HG03025 (cell line): ENCODE results near the gene TRIM9.
"Not testable (repeated sequence)": the region's sequence is repeated elsewhere in the genome, so short reads cannot be mapped to it uniquely, and the experiment has no call there.

Experiments used
- ATAC-seq: cut with Tn5 transposase; IDR thresholded peaks from one replicate; pipeline ENCODE4 v1.9.1; 2021; ENCODE audit warnings: mild to moderate bottlenecking, moderate library complexity; ENCODE audit not compliant: unreplicated experiment, low FRiP score

Gene TRIM9

GRCh38 chr14:50970886-50971781 lies 123.8 kb downstream of the TRIM9 start:
- ATAC-seq: no peak

DNA sequence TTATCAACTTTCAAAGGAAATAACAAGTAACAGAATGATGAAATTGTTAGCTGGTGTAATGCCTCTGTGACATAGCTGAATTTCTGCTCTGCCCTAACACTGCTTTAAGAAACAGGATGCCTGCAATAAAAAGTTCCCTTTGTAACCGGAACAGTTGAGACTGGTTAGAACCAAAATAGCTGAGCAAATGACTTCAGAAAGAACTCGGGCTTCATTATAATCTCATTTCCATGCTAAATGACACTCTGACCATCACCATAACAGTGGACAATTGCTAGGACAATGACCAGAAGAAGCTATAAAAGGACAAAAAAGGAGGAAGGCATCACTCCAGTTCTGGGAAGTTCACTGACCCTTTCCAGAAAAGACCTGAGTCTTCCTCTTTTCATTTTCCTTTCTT lies 127.1 kb downstream of the TRIM9 start:
- no peak for ATAC-seq

- ATAC-seq: no peak
Observed at GRCh38 chr14:50967103-50967502, 127.8 kb downstream of the TRIM9 start.

DNA sequence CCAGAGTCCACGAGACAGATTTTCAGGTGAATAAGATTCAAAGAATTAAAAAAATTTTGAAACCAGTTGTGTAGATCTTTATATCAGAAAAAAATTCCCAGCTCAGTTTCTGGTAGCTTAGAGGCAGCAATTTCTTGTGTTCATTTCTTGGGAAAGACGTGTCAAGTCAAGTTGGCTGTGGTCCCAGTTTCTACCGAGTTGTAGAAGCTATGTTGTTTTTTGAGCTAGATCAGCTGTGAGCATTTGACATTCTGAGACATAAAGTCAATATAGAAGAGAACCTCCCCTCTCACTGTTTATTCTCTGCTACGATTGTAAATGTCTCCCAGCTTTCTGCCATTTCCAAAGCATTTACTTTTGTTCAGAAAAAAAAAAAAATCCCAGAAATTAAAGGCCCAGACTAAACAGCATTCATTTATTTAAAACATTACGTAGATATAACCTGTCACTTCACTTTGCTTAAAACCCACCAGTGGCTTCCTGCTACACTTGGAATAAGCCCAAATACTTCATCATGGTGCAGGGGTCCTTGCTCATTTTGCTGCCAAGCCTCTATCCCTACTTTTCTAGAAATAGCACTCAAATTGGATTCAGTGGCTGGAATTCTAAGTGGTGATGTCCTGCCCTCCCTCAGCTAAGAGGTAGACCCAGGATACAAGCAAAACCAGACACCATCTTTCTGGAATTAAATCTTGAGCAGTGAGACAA lies 130.1 kb downstream of the TRIM9 start:
- no peak for ATAC-seq

GRCh38 chr14:50963919-50964318 lies 131.0 kb downstream of the TRIM9 start:
- no peak for ATAC-seq

GRCh38 chr14:50961605-50962221 lies 133.2 kb downstream of the TRIM9 start:
- ATAC-seq: no peak

DNA sequence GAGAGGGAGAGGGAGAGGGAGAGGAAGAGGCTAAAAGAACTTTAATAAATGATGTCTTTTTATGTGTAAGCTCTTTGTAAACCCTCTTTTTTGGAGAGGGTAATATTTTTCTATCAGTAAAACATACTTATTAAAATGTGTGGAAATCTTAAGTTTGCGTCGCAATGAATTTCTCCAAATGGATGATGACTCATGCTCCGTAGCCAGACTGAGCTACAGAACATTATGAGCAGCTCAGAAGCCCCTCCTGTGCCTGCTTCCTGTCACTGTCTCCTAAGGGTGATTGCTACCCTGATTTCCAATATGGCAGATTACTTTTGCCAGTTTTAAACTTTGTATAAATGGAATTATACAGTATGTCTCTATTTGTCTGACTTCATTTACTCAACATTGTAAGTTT lies 137.6 kb downstream of the TRIM9 start:
- ATAC-seq: no peak

- not testable (repeated sequence) for ATAC-seq
Observed at GRCh38 chr14:50956421-50956820, 138.5 kb downstream of the TRIM9 start.

DNA sequence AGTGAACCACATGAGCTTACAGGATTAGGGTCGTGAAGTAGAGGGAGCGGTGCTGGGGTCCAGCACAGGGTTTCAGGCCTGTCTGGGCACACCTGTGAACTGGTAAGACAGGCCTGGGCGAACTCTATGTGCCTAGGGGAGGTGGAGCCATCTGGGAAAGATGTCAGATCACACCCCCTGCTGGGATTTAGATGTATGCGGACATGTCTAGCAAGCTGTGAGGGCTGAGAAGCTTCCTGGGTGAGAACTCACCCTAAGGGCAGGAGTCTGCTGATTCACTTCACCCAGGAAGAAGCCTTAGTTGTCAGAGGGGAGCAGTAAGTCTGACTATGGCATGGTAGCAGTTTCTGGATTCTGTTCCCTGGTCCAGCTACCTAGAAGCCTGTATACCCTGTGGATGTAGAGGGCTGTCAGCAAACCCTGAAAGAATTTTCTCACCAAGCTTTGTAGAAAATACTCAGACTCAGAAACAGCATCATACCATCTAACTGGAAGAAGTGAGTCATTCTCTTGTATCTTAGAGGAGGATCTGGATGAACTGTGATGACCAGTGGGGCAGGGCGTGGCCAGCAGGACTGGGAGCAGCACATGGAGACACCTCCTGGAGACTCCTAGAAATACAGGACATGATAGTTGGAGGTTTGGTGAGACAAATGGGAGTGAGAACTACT lies 139.4 kb downstream of the TRIM9 start:
- no peak for ATAC-seq

DNA sequence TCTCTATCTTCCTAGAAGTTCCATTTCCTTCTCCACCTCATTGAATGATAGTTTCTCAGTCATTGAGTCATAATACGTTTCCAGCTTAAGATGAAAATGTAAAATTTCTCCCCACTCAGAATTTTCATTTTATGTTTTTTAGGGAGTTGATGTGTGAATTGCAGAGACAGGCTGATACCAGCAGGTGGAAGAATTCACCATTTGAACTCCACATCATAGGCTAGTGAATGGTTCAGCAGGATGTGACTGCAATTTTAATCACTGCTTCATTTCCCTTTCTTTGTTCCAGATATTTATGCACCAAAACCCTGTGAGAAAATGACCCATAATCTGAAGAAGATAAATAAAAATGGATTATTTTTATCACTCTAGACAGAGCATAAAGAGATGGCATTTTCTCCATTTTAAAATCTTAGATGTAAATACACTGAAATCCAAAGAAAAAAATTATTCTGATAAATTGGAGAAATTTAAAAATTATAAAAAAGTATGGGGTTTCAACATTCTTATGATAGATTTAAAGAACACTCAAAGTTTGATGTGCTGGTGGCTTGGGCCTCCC lies 140.0 kb downstream of the TRIM9 start:
- ATAC-seq: no peak

GRCh38 chr14:50953502-50953901 lies 141.4 kb downstream of the TRIM9 start:
- ATAC-seq: no peak

GRCh38 chr14:50951032-50951431 lies 143.9 kb downstream of the TRIM9 start:
- ATAC-seq: no peak

GRCh38 chr14:50948205-50948604 lies 146.7 kb downstream of the TRIM9 start:
- no peak for ATAC-seq

- no peak for ATAC-seq
Observed at GRCh38 chr14:50947446-50947845, 147.5 kb downstream of the TRIM9 start.

- ATAC-seq: no peak
Observed at GRCh38 chr14:50946234-50946935, 148.5 kb downstream of the TRIM9 start.

GRCh38 chr14:50944647-50945413 lies 150.1 kb downstream of the TRIM9 start:
- no peak for ATAC-seq

- ATAC-seq: no peak
Observed at GRCh38 chr14:50943943-50944646, 150.8 kb downstream of the TRIM9 start, which contains the start of gene PYGL. PYGL (minus strand) TSS chr14:50944483; CDS start chr14:50944403, 80 bp downstream.

DNA sequence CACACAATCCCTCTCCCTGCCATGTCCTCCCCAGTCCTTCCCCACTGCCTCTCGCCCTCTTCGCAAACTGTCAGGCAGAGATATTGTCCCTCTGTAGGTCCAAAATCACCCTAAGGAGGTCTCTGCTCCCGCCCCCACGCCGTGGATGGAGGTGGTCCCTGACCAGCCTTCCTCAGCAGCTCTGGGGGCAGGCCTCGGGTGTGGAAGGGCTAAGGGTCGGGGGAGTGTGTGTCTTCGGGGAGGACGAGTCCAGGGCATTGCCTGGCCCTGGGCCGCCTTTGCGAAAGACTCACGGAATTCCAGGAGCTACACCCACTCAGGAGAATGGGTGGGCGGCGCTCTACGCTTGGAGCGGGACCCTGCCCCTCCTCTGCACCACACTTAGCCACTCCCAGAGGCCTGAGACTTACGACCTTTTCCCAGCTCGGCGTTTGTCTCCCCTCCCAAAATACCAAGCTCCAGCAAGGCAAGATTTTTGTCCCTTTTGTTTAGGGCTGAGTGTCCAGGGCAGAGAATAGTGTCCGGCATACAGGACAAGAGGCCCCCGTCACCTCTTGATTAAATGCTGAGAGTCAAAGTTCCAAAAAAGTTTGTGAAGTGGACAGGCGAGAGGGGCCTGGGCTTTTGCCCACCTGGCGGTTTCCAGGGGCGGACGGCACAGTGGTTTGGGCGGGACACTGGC lies 151.5 kb downstream of the TRIM9 start:
- ATAC-seq: no peak
